WTC11 (cell line): ENCODE measurements around the gene ODAD3. TPM values are rescaled to one million over a fixed set of nuclear protein-coding genes. Genes with fewer than 3 reads are reported as not detected.

Experiments
- ATAC-seq: fragments of 200-7000 bp; cut with Tn5 transposase; 2 replicates; pipeline ENCODE4 v1.10.0; 2021; ENCODE audit warnings: mild to moderate bottlenecking, moderate library complexity
- CTCF ChIA-PET: fragments of 300-600 bp; sonication (Branson Sonifier 250); formaldehyde crosslinking; loops from one replicate; lab custom pipeline; 2021; ENCODE audit warnings: antibody characterized with exemption; lab: Charles Lee
- POLR2A ChIA-PET: fragments of 350-600 bp; sonication (Branson Sonifier 250); formaldehyde crosslinking; loops from one replicate; lab custom pipeline; 2021; ENCODE audit warnings: antibody characterized with exemption; lab: Charles Lee
- DNase-seq: peaks from one replicate; pipeline ENCODE4 v3.0.0; 2021; ENCODE audit warnings: low spot score
- H3K27ac Mint-ChIP-seq: 2 replicates; pipeline ENCODE4 v1.8.0; 2021; ENCODE audit warnings: mixed read lengths
- H3K27me3 Mint-ChIP-seq: 2 replicates; pipeline ENCODE4 v1.8.0; 2021; ENCODE audit warnings: low read depth, mild to moderate bottlenecking, moderate library complexity, mixed read lengths
- H3K36me3 Mint-ChIP-seq: 2 replicates; pipeline ENCODE4 v1.8.0; 2021; ENCODE audit warnings: mixed read lengths
- H3K4me1 Mint-ChIP-seq: 2 replicates; pipeline ENCODE4 v1.8.0; 2022; ENCODE audit warnings: mixed read lengths
- H3K4me3 Mint-ChIP-seq: 2 replicates; pipeline ENCODE4 v1.8.0; 2021; ENCODE audit warnings: mild to moderate bottlenecking, moderate library complexity, mixed read lengths
- H3K9me3 Mint-ChIP-seq: 2 replicates; pipeline ENCODE4 v1.8.0; 2021; ENCODE audit warnings: mixed read lengths
- CREM ChIP-seq: sonication (generic); formaldehyde crosslinking; IDR thresholded peaks from 2 replicates; pipeline ENCODE4 v1.8.1; 2022; ENCODE audit warnings: mild to moderate bottlenecking, missing genetic modification reagents, moderate library complexity
- E2F4 ChIP-seq: sonication (generic); formaldehyde crosslinking; IDR thresholded peaks from 2 replicates; pipeline ENCODE4 v1.8.1; 2022; ENCODE audit warnings: low read depth, mild to moderate bottlenecking, moderate library complexity, missing genetic modification reagents, borderline replicate concordance
- ERG ChIP-seq: fragments of 250-450 bp; sonication (Bioruptor Pico); IDR thresholded peaks from 2 replicates; pipeline ENCODE4 v1.8.0; 2021; ENCODE audit warnings: mild to moderate bottlenecking
- IRF2 ChIP-seq: sonication (generic); formaldehyde crosslinking; IDR thresholded peaks from 2 replicates; pipeline ENCODE4 v1.8.0; 2022; ENCODE audit warnings: low read depth, missing genetic modification reagents, borderline replicate concordance
- MYBL2 ChIP-seq: sonication (generic); formaldehyde crosslinking; IDR thresholded peaks from 2 replicates; pipeline ENCODE4 v1.8.1; 2023; ENCODE audit warnings: mild to moderate bottlenecking, moderate library complexity, missing genetic modification reagents
- NR2C2 ChIP-seq: sonication (generic); formaldehyde crosslinking; IDR thresholded peaks from 2 replicates; pipeline ENCODE4 v1.8.0; 2022; ENCODE audit warnings: mild to moderate bottlenecking, missing genetic modification reagents
- SMAD4 ChIP-seq: sonication (generic); formaldehyde crosslinking; IDR thresholded peaks from 2 replicates; pipeline ENCODE4 v1.8.0; 2022; ENCODE audit warnings: mild to moderate bottlenecking, missing genetic modification reagents
- ZMAT4 ChIP-seq: fragments of 250-450 bp; sonication (Bioruptor Pico); IDR thresholded peaks from 2 replicates; pipeline ENCODE4 v1.9.0; 2021; ENCODE audit warnings: mild to moderate bottlenecking
- ZNF121 ChIP-seq: sonication (generic); formaldehyde crosslinking; IDR thresholded peaks from 2 replicates; pipeline ENCODE4 v1.8.0; 2023; ENCODE audit warnings: missing genetic modification reagents
- ZNF263 ChIP-seq: sonication (generic); formaldehyde crosslinking; IDR thresholded peaks from 2 replicates; pipeline ENCODE4 v1.8.1; 2022; ENCODE audit warnings: low read depth, mild to moderate bottlenecking, moderate library complexity, missing genetic modification reagents
- ZNF671 ChIP-seq: fragments of 250-450 bp; sonication (Bioruptor Pico); IDR thresholded peaks from 2 replicates; pipeline ENCODE4 v1.8.0; 2021; ENCODE audit warnings: mild to moderate bottlenecking
- total RNA-seq: library from RNA; stranded (reverse); gene quantifications from 3 replicates; pipeline ENCODE4 v1.2.3, GENCODE V29; 2021
- TF ChIP-seq, protein P1 (sequence below): fragments of 250-450 bp; sonication (Bioruptor Pico); IDR thresholded peaks from 2 replicates; pipeline ENCODE4 v1.9.0; 2021; ENCODE audit warnings: moderate library complexity, mild to moderate bottlenecking, inconsistent platforms, borderline replicate concordance
- TF ChIP-seq, protein P2 (sequence below): sonication (generic); formaldehyde crosslinking; IDR thresholded peaks from 2 replicates; pipeline ENCODE4 v1.8.0; 2022; ENCODE audit warnings: mild to moderate bottlenecking, missing genetic modification reagents
- TF ChIP-seq, protein P3 (sequence below): fragments of 250-450 bp; sonication (Bioruptor Pico); IDR thresholded peaks from 2 replicates; pipeline ENCODE4 v2.1.2; 2022; ENCODE audit warnings: mild to moderate bottlenecking, moderate library complexity

The ODAD3 gene
- total RNA-seq, 1 experiment from 2014 or later = 4.1 TPM

DNA sequence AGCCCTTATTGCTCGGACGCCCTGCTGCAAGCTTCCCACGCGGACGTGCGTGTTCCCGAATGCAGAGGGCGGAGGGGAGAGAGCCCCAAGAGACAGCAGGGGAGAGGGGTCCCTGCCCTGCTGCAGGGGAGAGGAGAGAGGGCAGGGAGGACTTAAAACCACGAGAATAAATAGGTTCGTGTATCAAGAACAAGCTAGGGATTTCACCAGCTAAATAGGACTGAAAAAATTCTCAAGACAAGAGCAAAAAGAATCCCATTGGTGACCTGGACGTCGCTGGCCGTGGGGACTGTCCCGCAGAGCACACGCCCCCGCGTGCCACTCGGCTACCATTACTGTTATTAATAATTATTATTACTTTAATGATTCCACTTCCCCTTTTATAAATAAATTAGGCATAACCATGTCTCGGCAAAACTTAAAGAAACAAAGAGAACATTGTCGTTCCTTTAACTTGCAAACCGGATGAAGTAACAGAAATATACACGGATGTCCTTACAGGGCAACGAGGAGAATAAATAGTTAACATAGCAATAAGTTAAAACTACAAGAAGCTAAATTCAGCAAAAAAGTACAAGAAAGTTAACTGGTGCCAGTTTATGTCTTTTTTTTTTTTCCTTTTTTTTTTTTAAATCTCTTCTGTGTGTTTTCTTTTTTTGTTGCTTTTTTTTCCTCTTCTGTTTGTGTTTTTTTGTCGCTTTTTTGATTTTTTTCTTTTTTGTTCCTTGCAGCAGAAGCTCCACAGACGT lies 17.1 kb upstream of the ODAD3 start:
- POLR2A ChIA-PET = interaction anchor here (1.1 kb wide), 1 partner anchor 31 kb away, joined by 8 read pairs; no protein-coding TSS in a partner anchor

DNA sequence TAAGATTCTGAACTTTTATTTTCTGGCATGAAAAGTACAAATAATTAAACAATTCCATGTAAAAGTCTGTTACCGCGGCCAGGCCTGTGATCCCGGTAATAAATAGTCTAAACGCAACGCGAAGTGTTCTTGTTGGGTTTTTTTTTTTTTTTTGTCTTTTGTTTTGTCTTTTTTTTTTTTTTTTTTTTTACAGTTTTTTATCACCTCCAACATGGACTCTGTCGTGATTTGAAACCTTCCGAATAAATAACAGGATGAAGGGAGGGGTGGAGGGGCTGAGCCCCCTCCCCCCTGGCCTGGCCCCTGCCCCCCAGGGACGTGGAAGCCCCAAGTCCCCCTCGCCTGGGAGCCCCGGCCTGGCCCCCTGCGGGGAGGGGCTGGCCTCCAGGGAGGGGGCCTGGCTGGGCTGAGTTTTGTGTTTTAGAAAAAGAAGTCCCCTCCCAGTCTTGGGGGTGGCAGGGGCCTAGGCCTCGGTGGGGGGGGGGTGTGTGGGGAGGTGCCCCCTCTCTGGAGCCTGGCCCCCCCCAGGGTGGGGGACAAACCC lies 16.5 kb upstream of the ODAD3 start:
- DNase-seq (no peak), ATAC-seq (no peak)
- ChIA-PET CTCF (interaction anchor here (1.1 to 2.4 kb wide), 15 partner anchors 7 to 158 kb away, joined by 3 to 37 read pairs (median 8); partner anchors contain the start of genes ELAVL3, EPOR, ODAD3 and PRKCSH), POLR2A (no interaction called here)
- Mint-ChIP-seq H3K9me3 (no peaks in the 10 kb centered on the region), H3K27ac (0 out of 2 replicates have a peak overlapping the region, but pooled peaks have one; percentile 85), H3K36me3 (peaks cover 2% of the 10 kb centered on the region; the same call in 1 of the 2 replicates), H3K4me3 (no peak overlapping the region), H3K4me1 (peaks cover 25% of the 10 kb centered on the region), H3K27me3 (no peaks in the 10 kb centered on the region; the same call in 1 of the 2 replicates)
- TF ChIP-seq IRF2 (no peak), SMAD4 (no peak), ERG (no peak), NR2C2 (CRISPR knock-in tag) (no peak), ZMAT4 (CRISPR knock-in tag) (no peak), E2F4 (no peak)
- TF ChIP-seq, protein P1, sequence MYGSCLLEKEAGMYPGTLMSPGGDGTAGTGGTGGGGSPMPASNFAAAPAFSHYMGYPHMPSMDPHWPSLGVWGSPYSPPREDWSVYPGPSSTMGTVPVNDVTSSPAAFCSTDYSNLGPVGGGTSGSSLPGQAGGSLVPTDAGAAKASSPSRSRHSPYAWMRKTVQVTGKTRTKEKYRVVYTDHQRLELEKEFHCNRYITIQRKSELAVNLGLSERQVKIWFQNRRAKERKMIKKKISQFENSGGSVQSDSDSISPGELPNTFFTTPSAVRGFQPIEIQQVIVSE (CRISPR knock-in tag) = no peak

More for the DNA sequence above, 17.1 kb upstream of the ODAD3 start:
- Mint-ChIP-seq H3K27ac (peak overlapping the region; percentile 83), H3K4me1 (peaks cover 23% of the 10 kb centered on the region), H3K9me3 (no peaks in the 10 kb centered on the region), H3K36me3 (peaks cover 2% of the 10 kb centered on the region; the same call in 1 of the 2 replicates), H3K4me3 (peak overlapping the region; percentile 38), H3K27me3 (no peaks in the 10 kb centered on the region; the same call in 1 of the 2 replicates)
- TF ChIP-seq MYBL2 (CRISPR knock-in tag) (no peak), ERG (no peak), ZNF263 (no peak)
- DNase-seq = no peak
- ATAC-seq = no peak
- CTCF ChIA-PET = interaction anchor here (0.6 to 2.4 kb wide), 26 partner anchors 8 to 792 kb away, joined by 3 to 37 read pairs (median 6); partner anchors contain the start of genes CCDC159, ECSIT, ELAVL3 and EPOR

- Mint-ChIP-seq H3K27ac (peak overlapping the region; percentile 85), H3K4me3 (no peak overlapping the region), H3K36me3 (peaks cover 2% of the 10 kb centered on the region; the same call in 1 of the 2 replicates), H3K9me3 (no peaks in the 10 kb centered on the region), H3K4me1 (peaks cover 25% of the 10 kb centered on the region), H3K27me3 (no peaks in the 10 kb centered on the region; the same call in 1 of the 2 replicates)
- no peak for TF ChIP-seq ZNF671 (CRISPR knock-in tag)
- TF ChIP-seq, protein P1 (CRISPR knock-in tag) = no peak
- no peak for TF ChIP-seq ZMAT4 (CRISPR knock-in tag)
- no peak for TF ChIP-seq ZNF263
- TF ChIP-seq CREM (CRISPR knock-in tag) = no peak
- TF ChIP-seq ZNF121 (CRISPR knock-in tag) = no peak
- TF ChIP-seq, protein P2, sequence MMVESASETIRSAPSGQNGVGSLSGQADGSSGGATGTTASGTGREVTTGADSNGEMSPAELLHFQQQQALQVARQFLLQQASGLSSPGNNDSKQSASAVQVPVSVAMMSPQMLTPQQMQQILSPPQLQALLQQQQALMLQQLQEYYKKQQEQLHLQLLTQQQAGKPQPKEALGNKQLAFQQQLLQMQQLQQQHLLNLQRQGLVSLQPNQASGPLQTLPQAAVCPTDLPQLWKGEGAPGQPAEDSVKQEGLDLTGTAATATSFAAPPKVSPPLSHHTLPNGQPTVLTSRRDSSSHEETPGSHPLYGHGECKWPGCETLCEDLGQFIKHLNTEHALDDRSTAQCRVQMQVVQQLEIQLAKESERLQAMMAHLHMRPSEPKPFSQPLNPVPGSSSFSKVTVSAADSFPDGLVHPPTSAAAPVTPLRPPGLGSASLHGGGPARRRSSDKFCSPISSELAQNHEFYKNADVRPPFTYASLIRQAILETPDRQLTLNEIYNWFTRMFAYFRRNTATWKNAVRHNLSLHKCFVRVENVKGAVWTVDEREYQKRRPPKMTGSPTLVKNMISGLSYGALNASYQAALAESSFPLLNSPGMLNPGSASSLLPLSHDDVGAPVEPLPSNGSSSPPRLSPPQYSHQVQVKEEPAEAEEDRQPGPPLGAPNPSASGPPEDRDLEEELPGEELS (CRISPR knock-in tag) = no peak
- TF ChIP-seq, protein P3, sequence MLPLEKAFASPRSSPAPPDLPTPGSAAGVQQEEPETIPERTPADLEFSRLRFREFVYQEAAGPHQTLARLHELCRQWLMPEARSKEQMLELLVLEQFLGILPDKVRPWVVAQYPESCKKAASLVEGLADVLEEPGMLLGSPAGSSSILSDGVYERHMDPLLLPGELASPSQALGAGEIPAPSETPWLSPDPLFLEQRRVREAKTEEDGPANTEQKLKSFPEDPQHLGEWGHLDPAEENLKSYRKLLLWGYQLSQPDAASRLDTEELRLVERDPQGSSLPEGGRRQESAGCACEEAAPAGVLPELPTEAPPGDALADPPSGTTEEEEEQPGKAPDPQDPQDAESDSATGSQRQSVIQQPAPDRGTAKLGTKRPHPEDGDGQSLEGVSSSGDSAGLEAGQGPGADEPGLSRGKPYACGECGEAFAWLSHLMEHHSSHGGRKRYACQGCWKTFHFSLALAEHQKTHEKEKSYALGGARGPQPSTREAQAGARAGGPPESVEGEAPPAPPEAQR (CRISPR knock-in tag) = no peak
- ChIA-PET POLR2A (no interaction called here), CTCF (interaction anchor here (1.0 to 1.7 kb wide), 3 partner anchors 11 to 32 kb away, joined by 3 to 8 read pairs (median 4); partner anchors contain the start of genes ODAD3 and PRKCSH)
- ATAC-seq (0 out of 2 replicates have a peak, but pooled peaks have one; percentile 5), DNase-seq (no peak)
Observed at GRCh38 chr19:11450570-11451326, 15.8 kb upstream of the ODAD3 start.
